Lung (tissue), 12 donors: Measurements from ENCODE around the gene LYPD5. TPM values are rescaled to one million over a fixed set of nuclear protein-coding genes. Genes with fewer than 3 reads are reported as not detected.
"Not testable (repeated sequence)": the region's sequence is repeated elsewhere in the genome, so short reads cannot be mapped to it uniquely, and the experiment has no call there.

Experiments used
- ATAC-seq: fragments of 200-7000 bp; cut with Tn5 transposase; one replicate; pipeline ENCODE4 v1.9.1; 2020; ENCODE audit warnings: moderate number of reproducible peaks; ENCODE audit not compliant: insufficient read depth, low FRiP score
- DNase-seq, 3 donors: peaks; one replicate each; pipeline ENCODE4 v3.0.0-alpha.2; 2013 to 2017
- H3K27ac ChIP-seq, 2 donors: one replicate each; pipeline ENCODE4 v1.5.1; 2013; ENCODE audit warnings: mild to moderate bottlenecking in 2 of 2, moderate library complexity in 2 of 2, control low read depth in 1 of 2, inconsistent platforms in 1 of 2, low read depth in 1 of 2, low read length in 1 of 2
- H3K27me3 ChIP-seq, 3 donors: one replicate each; pipeline ENCODE4 v1.5.1; 2013; ENCODE audit warnings: low read length in 2 of 3; ENCODE audit not compliant: control insufficient read depth in 3 of 3, insufficient read depth in 3 of 3
- H3K36me3 ChIP-seq, 4 donors: one replicate each; pipeline ENCODE4 v1.5.1; 2013; ENCODE audit warnings: low read length in 4 of 4, mild to moderate bottlenecking in 1 of 4, moderate library complexity in 1 of 4; ENCODE audit not compliant: control insufficient read depth in 4 of 4, insufficient read depth in 4 of 4
- H3K4me1 ChIP-seq, 5 donors: one replicate each; pipeline ENCODE4 v1.5.1; 2013; ENCODE audit warnings: low read length in 5 of 5, mild to moderate bottlenecking in 2 of 5, moderate library complexity in 1 of 5; ENCODE audit not compliant: control insufficient read depth in 5 of 5, insufficient read depth in 5 of 5
- H3K4me3 ChIP-seq: one replicate; pipeline ENCODE4 v1.5.1; 2013; ENCODE audit warnings: mild to moderate bottlenecking, control low read depth, moderate library complexity
- H3K9ac ChIP-seq, 2 donors: one replicate each; pipeline ENCODE4 v1.5.1; 2013; ENCODE audit warnings: low read length in 2 of 2, control low read depth in 1 of 2; ENCODE audit not compliant: insufficient read depth in 1 of 2
- H3K9me3 ChIP-seq, 4 donors: one replicate each; pipeline ENCODE4 v1.5.1; 2013; ENCODE audit warnings: low read length in 3 of 4, mild to moderate bottlenecking in 1 of 4, moderate library complexity in 1 of 4; ENCODE audit not compliant: control insufficient read depth in 4 of 4, insufficient read depth in 3 of 4
- whole genome bisulfite sequencing, 2 donors: extraction: QIAGEN DNeasy Blood & Tissue Kit; methylation state at CpG; one replicate each; pipeline ENCODE4 v1.1.7; 2013; 5-methylcytosine and 5-hydroxymethylcytosine counted together
- polyA plus RNA-seq, 2 donors: library from polyadenylated mRNA; stranded (reverse); fragments of 200-250 nt; gene quantifications; one replicate each; pipeline ENCODE4 v1.2.1, GENCODE V29; 2013
- total RNA-seq, 2 donors: library from RNA; depleted of rRNA in 1 of 2; stranded (reverse); fragments of >200 nt in 1 of 2; gene quantifications; one replicate each; pipeline ENCODE4 v1.2.1, GENCODE V29; 2014 to 2021
- TF ChIP-seq, protein P1 (sequence below): IDR thresholded peaks from 2 replicates; pipeline ENCODE4 v1.5.1; 2012; ENCODE audit warnings: mild to moderate bottlenecking; ENCODE audit errors: control extremely low read depth, extremely low read depth
- donor health status: control.
- donor health status: control.
- donor health status: Bipolar disorder and iron deficiency.
- donor health status: healthy.
- donor health status: DM: yes; HTN: yes; CAD: no.

LYPD5 gene
- total and polyA plus RNA-seq, 4 donors, result 0.51 to 8.1 (median 2.9) TPM

DNA sequence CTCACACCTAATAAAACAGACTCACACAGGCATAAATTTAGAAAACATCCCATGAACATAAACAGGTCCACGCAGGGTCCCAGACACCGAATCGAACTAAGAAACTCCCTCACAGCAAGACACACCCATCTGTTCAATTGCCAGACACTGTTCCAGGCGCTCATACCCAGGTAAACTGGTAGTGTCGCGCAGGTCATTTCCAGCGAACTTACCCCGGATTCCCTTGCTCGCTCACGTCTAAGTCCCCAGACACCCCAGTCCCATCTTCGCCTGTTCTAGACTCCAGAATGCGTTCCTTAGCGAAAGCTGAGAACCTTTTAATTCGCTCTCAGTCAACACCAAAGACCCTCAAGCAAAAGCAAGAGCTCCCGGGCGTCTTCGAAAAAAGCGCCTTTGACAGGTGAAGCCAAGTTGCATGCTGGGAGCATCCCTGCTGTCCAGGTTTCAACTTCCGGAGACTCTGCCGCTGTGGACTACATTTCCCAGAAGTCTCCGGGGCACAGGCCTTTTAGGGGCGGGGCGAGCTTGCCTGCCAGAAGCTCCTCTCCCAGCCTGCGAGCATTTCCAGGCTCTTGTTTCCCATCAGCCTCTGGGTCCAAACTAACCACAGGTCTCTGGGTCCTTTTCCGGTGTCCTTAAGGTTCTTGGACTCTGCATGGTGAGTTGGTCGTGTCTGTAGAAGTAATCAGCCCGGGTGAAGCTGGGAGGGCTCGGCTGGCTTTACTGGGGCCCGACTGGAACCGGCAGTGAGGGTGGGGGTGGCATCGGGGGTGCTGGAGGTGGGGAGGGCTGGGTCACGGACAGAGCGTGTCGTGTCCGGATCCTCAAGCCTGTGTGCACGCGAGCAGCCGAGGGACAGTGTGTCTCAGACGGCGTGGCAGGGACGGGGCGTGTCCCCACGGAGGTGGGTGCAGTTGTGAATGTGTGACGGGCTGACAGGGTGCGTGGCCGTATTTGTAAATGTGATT, 24.8 kb upstream of the LYPD5 start, which contains the start of gene ZNF283:
Gene ZNF283, plus strand, starts transcription at position 535 of the 968 bp plus-strand sequence. CDS start 6,184 bp downstream, outside the sequence.
- DNase-seq (peak; percentile 93 to 94 (median 93)), ATAC-seq (peak; percentile 85)
- peaks cover 0 to 8% (median 3%) of the 10 kb centered on the region in 5 donors for H3K4me1 ChIP-seq
- peaks cover 0 to 7% (median 0%) of the 10 kb centered on the region in 4 donors for H3K9me3 ChIP-seq
- peaks cover 1 to 22% (median 12%) of the 10 kb centered on the region in 4 donors for H3K36me3 ChIP-seq
- peaks cover 0 to under 1% (median 0%) of the 10 kb centered on the region in 3 donors for H3K27me3 ChIP-seq
- TF ChIP-seq, protein P1, sequence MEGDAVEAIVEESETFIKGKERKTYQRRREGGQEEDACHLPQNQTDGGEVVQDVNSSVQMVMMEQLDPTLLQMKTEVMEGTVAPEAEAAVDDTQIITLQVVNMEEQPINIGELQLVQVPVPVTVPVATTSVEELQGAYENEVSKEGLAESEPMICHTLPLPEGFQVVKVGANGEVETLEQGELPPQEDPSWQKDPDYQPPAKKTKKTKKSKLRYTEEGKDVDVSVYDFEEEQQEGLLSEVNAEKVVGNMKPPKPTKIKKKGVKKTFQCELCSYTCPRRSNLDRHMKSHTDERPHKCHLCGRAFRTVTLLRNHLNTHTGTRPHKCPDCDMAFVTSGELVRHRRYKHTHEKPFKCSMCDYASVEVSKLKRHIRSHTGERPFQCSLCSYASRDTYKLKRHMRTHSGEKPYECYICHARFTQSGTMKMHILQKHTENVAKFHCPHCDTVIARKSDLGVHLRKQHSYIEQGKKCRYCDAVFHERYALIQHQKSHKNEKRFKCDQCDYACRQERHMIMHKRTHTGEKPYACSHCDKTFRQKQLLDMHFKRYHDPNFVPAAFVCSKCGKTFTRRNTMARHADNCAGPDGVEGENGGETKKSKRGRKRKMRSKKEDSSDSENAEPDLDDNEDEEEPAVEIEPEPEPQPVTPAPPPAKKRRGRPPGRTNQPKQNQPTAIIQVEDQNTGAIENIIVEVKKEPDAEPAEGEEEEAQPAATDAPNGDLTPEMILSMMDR, result no peak
- 6% methylated on average over 46 of the region's 46 CpGs for WGBS, 2 donors
- peak within 1 kb of the TSS; percentile 52 to 65 for H3K27ac ChIP-seq
- H3K9ac ChIP-seq, result peak within 1 kb of the TSS in 1 of 2 donors; percentile 66
- H3K4me3 ChIP-seq, result peak within 1 kb of the TSS; percentile 64

DNA sequence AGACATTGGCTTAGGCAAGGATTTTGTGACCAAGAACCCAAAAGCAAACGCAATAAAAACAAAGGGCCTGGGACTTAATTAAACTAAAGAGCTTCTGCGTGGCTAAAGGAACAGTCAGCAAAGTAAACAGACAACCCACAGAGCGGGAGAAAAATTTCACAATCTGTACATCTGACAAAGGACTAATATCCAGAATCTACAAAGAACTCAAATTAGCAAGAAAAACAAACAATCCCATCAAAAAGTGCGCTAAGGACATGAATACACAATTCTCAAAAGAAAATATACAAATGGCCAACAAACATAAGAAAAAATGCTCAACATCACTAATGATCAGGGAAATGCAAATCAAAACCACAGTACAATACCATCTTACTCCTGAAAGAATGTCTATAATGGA, 22.3 kb upstream of the LYPD5 start:
- H3K9ac ChIP-seq, ATAC-seq, H3K4me3 ChIP-seq, H3K27ac ChIP-seq, H3K36me3 ChIP-seq, DNase-seq: not testable (repeated sequence)
- H3K27me3 ChIP-seq, result peaks cover 0 to 22% (median 17%) of the 10 kb centered on the region in 3 donors
- H3K4me1 ChIP-seq, result peaks cover 3 to 10% (median 8%) of the 10 kb centered on the region in 5 donors
- peaks cover 0 to 11% (median 0%) of the 10 kb centered on the region in 4 donors for H3K9me3 ChIP-seq
- 56 to 63% methylated on average over 4 of the region's 4 CpGs for WGBS, 2 donors

DNA sequence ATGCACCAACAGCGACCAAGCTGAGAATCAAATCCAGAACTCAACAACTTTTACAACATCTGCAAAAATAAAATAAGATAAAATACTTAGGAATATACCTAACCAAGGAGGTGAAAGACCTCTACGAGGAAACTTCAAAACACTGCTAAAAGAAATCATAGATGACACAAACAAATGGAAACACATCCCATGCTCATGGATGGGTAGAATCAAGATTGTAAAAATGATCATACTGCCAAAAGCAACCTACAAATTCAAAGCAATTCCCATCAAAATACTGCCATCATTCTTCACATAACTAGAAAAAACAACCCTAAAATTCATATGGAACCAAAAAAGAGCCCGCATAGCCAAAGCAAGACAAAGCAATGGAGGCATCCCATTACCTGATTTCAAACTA, 21.6 kb upstream of the LYPD5 start:
- not testable (repeated sequence) for H3K4me3 ChIP-seq, ATAC-seq, DNase-seq, H3K9ac ChIP-seq, H3K27ac ChIP-seq, H3K36me3 ChIP-seq
- WGBS, 2 donors, result 84 to 85% methylated on average over 3 of the region's 3 CpGs
- H3K4me1 ChIP-seq, result peaks cover 3 to 10% (median 8%) of the 10 kb centered on the region in 5 donors
- H3K9me3 ChIP-seq, result peaks cover 0 to 11% (median 0%) of the 10 kb centered on the region in 4 donors
- H3K27me3 ChIP-seq, result peaks cover 0 to 22% (median 17%) of the 10 kb centered on the region in 3 donors

DNA sequence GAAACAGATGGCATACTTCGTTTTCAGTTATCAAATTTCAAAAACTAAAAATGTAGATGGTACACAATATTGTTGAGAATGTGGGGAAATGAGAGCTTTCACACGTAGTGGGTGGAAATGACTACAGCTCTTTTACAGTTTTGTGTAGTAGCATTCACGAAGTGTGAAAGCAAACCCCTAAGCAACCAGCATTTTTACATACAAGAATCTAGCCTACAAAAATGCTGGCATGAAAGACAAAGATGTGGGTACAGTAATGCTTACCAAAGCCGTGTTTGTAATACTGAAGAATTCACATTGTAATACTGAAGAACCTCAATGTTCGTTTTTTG, 18.6 kb upstream of the LYPD5 start:
- TF ChIP-seq, protein P1, result no peak
- H3K4me3 ChIP-seq, result no peak overlapping the region
- peaks cover 0 to 12% (median 0%) of the 10 kb centered on the region in 4 donors for H3K9me3 ChIP-seq
- no peak for DNase-seq
- H3K9ac ChIP-seq, result no peak overlapping the region
- H3K36me3 ChIP-seq, result no peaks in the 10 kb centered on the region
- peaks cover 0 to 22% (median 17%) of the 10 kb centered on the region in 3 donors for H3K27me3 ChIP-seq
- H3K27ac ChIP-seq, result no peak overlapping the region
- H3K4me1 ChIP-seq, result peaks cover 0 to 9% (median 4%) of the 10 kb centered on the region in 5 donors
- WGBS, 2 donors, result 29 to 36% methylated on average over 5 of the region's 5 CpGs
- no peak for ATAC-seq
